HepG2 (cell line): Measurements from ENCODE around the gene ACOT9. TPM values are rescaled to one million over a fixed set of nuclear protein-coding genes. Genes with fewer than 3 reads are reported as not detected.

Source experiments
- ATAC-seq: fragments of 200-7000 bp; cut with Tn5 transposase; 3 replicates; pipeline ENCODE4 v1.9.1; 2020; ENCODE audit warnings: mild to moderate bottlenecking, moderate library complexity
- BruUV-seq: library from RNA; stranded (reverse); fragments of 400-500 nt; replicated peaks from 2 replicates; lab custom pipeline; 2021; lab: Mats Ljungman, UMichigan
- CTCF ChIA-PET: fragments of 300-600 bp; formaldehyde crosslinking; extraction: SDS; loops from one replicate; lab custom pipeline; 2021; ENCODE audit warnings: low total read pairs, inconsistent platforms, low intra/inter-chr PET ratio; lab: Yijun Ruan, JAX
- POLR2A ChIA-PET: fragments of 350-600 bp; sonication (Branson Sonifier 250); formaldehyde crosslinking; loops from one replicate; lab custom pipeline; 2020; ENCODE audit warnings: antibody characterized with exemption, inconsistent platforms; lab: Yijun Ruan, JAX
- DNase-seq: peaks from one replicate; pipeline ENCODE4 v3.0.0-alpha.2; 2015; ENCODE audit warnings: low spot score
- FAIRE-seq: peaks from 3 replicates; lab custom pipeline; 2011; peaks lifted over from hg19 to GRCh38; lab: Jason Lieb, UNC
- H2AFZ ChIP-seq: one replicate; pipeline ENCODE4 v1.6.1; 2011; ENCODE audit warnings: low read length, inconsistent platforms
- H3K27ac ChIP-seq: fragments of 300-600 bp; 3 replicates; pipeline ENCODE4 v1.8.0; 2011; ENCODE audit warnings: mixed run types, mild to moderate bottlenecking, mixed read lengths, low read length, inconsistent platforms; ENCODE audit not compliant: insufficient read depth; ENCODE audit errors: extremely low read length
- H3K27me3 ChIP-seq, 2 experiments: fragments of 200-600 bp in 1 of 2; 2 replicates in 1 of 2; 3 replicates in 1 of 2; pipeline versions ENCODE4 v1.6.0 to v1.8.0; 2011; ENCODE audit warnings: low read length in 2 of 2, mild to moderate bottlenecking in 2 of 2, moderate library complexity in 2 of 2, inconsistent platforms in 1 of 2; ENCODE audit not compliant: insufficient read depth in 2 of 2, control insufficient read depth in 1 of 2
- H3K36me3 ChIP-seq, 2 experiments: fragments of 200-600 bp in 1 of 2; replicated peaks in 1 of 2; 2 replicates in 1 of 2; 3 replicates in 1 of 2; pipeline versions ENCODE4 v1.5.1 to v1.8.0; 2011; ENCODE audit warnings: low read length in 2 of 2, inconsistent platforms in 1 of 2; ENCODE audit not compliant: insufficient read depth in 2 of 2, control insufficient read depth in 1 of 2
- H3K4me1 ChIP-seq: 2 replicates; pipeline ENCODE4 v1.5.1; 2012; ENCODE audit warnings: low read length, inconsistent platforms; ENCODE audit not compliant: insufficient read depth
- H3K4me2 ChIP-seq: 2 replicates; pipeline ENCODE4 v1.6.0; 2011; ENCODE audit warnings: low read depth, low read length, inconsistent platforms
- H3K4me3 ChIP-seq, 3 experiments: fragments of 200-600 bp in 1 of 3; sonication (generic), shearing (Covaris generic) in 1 of 3; replicated peaks in 1 of 3; 2 replicates each; pipeline ENCODE4 v1.5.1; 2011 to 2016; ENCODE audit warnings: low read length in 3 of 3, inconsistent platforms in 2 of 3, low read depth in 2 of 3, mild to moderate bottlenecking in 2 of 3, control low read depth in 1 of 3, mixed read lengths in 1 of 3; ENCODE audit not compliant: insufficient read depth in 1 of 3
- H3K79me2 ChIP-seq: one replicate; pipeline ENCODE4 v1.6.1; 2011; ENCODE audit warnings: low read length, inconsistent platforms; ENCODE audit not compliant: insufficient read depth
- H3K9ac ChIP-seq: 2 replicates; pipeline ENCODE4 v1.6.0; 2011; ENCODE audit warnings: mild to moderate bottlenecking, low read depth, low read length, inconsistent platforms; ENCODE audit not compliant: insufficient read depth
- H3K9me3 ChIP-seq: 2 replicates; pipeline ENCODE4 v1.5.1; 2012; ENCODE audit warnings: mild to moderate bottlenecking, low read length
- H4K20me1 ChIP-seq: 2 replicates; pipeline ENCODE4 v1.6.0; 2011; ENCODE audit warnings: inconsistent platforms, mild to moderate bottlenecking, low read length, moderate library complexity; ENCODE audit not compliant: insufficient read depth
- CREM ChIP-seq, 2 experiments: sonication (generic) in 1 of 2; formaldehyde crosslinking in 1 of 2; IDR thresholded peaks; 2 replicates each; pipeline versions ENCODE4 v1.4.0 to v1.6.1; 2016 to 2020; ENCODE audit warnings: antibody characterized with exemption in 1 of 2, mild to moderate bottlenecking in 1 of 2, missing genetic modification reagents in 1 of 2
- ESRRA ChIP-seq: sonication (generic); formaldehyde crosslinking; IDR thresholded peaks from 2 replicates; pipeline ENCODE4 v1.5.1; 2020; ENCODE audit warnings: mild to moderate bottlenecking, low read depth, missing genetic modification reagents
- JARID2 ChIP-seq: sonication (generic); formaldehyde crosslinking; IDR thresholded peaks from 2 replicates; pipeline ENCODE4 v1.8.1; 2023; ENCODE audit warnings: missing genetic modification reagents, inconsistent platforms; ENCODE audit not compliant: insufficient replicate concordance
- KLF9 ChIP-seq: IDR thresholded peaks from 2 replicates; pipeline ENCODE4 v1.6.1; 2016; ENCODE audit warnings: low read depth
- MTA1 ChIP-seq: sonication (generic); formaldehyde crosslinking; IDR thresholded peaks from 2 replicates; pipeline ENCODE4 v1.4.0; 2020; ENCODE audit warnings: missing genetic modification reagents, mild to moderate bottlenecking, borderline replicate concordance
- NFE2 ChIP-seq: sonication (generic); formaldehyde crosslinking; IDR thresholded peaks from 2 replicates; pipeline ENCODE4 v1.4.0; 2020; ENCODE audit warnings: missing genetic modification reagents
- PAXIP1 ChIP-seq: sonication (generic); formaldehyde crosslinking; conservative IDR thresholded peaks from 2 replicates; pipeline ENCODE4 v1.4.0; 2020; ENCODE audit warnings: mild to moderate bottlenecking, missing genetic modification reagents, moderate library complexity
- RARG ChIP-seq: sonication (generic); formaldehyde crosslinking; IDR thresholded peaks from 2 replicates; pipeline ENCODE4 v1.4.0; 2020; ENCODE audit warnings: low read depth, mild to moderate bottlenecking, missing genetic modification reagents
- RXRA ChIP-seq: sonication (generic); formaldehyde crosslinking; IDR thresholded peaks from 2 replicates; pipeline ENCODE4 v1.5.1; 2020; ENCODE audit warnings: missing genetic modification reagents
- SP2 ChIP-seq: sonication (generic); formaldehyde crosslinking; IDR thresholded peaks from 2 replicates; pipeline ENCODE4 v1.5.1; 2020; ENCODE audit warnings: mild to moderate bottlenecking, missing genetic modification reagents
- TCF12 ChIP-seq, 2 experiments: fragments of 450-650 bp in 1 of 2; sonication (generic) in 1 of 2; formaldehyde crosslinking in 1 of 2; IDR thresholded peaks; 2 replicates each; pipeline versions ENCODE4 v1.6.1 to v1.8.0; 2017 to 2022; ENCODE audit warnings: antibody characterized with exemption in 1 of 2, mild to moderate bottlenecking in 1 of 2, missing genetic modification reagents in 1 of 2, moderate library complexity in 1 of 2
- ZFP90 ChIP-seq: sonication (generic); formaldehyde crosslinking; IDR thresholded peaks from 2 replicates; pipeline ENCODE4 v1.8.0; 2022; ENCODE audit warnings: missing genetic modification reagents, mild to moderate bottlenecking, inconsistent platforms, borderline replicate concordance
- ZNF101 ChIP-seq: sonication (generic); formaldehyde crosslinking; IDR thresholded peaks from 2 replicates; pipeline ENCODE4 v1.4.0; 2020; ENCODE audit warnings: mild to moderate bottlenecking, low read depth, missing genetic modification reagents, borderline replicate concordance
- ZNF431 ChIP-seq: sonication (generic); formaldehyde crosslinking; IDR thresholded peaks from 2 replicates; pipeline ENCODE4 v1.9.0; 2022; ENCODE audit warnings: missing genetic modification reagents, low read depth, mild to moderate bottlenecking, borderline replicate concordance
- ZNF501 ChIP-seq: sonication (generic); formaldehyde crosslinking; IDR thresholded peaks from 2 replicates; pipeline ENCODE4 v1.5.1; 2020; ENCODE audit warnings: mild to moderate bottlenecking, moderate library complexity, missing genetic modification reagents
- ZNF740 ChIP-seq: sonication (generic); formaldehyde crosslinking; IDR thresholded peaks from 2 replicates; pipeline ENCODE4 v1.4.0; 2020; ENCODE audit warnings: missing genetic modification reagents
- WGBS: methylation state at CpG from one replicate; pipeline ENCODE4 v1.1.6; 2017; ENCODE audit warnings: low lambda C conversion rate; 5-methylcytosine and 5-hydroxymethylcytosine counted together
- in situ Hi-C: cut with HindIII; loops from 2 replicates; pipeline ENCODE4 v1.10.0; 2017; ENCODE audit warnings: low pct_unique_long_range_greater_than_20kb; ENCODE audit not compliant: extremely low pct_ligation_motif_present
- intact Hi-C: fragments of 100-400 bp; cut with micrococcal nuclease; formaldehyde crosslinking; loops from one replicate; pipeline ENCODE4 v1.10.0; 2022; ENCODE audit not compliant: unreplicated experiment
- polyA plus RNA-seq, 8 experiments: library from polyadenylated mRNA; depleted of rRNA in 3 of 8; stranded (reverse) in 7 of 8; unstranded in 1 of 8; fragments of >200 nt; fragmentation: Illumina TruSeq in 4 of 8; extraction: Trizol in 4 of 8; gene quantifications; 2 replicates each; pipeline versions ENCODE4 v1.2.1 to v1.2.3, GENCODE V29; 2011 to 2016; ENCODE audit warnings: low read depth in 4 of 8, missing spikeins in 1 of 8, mixed read lengths in 1 of 8; ENCODE audit not compliant: insufficient read depth in 1 of 8
- total RNA-seq, 5 experiments: library from RNA; depleted of rRNA; stranded (reverse); fragments of >200 nt; fragmentation: Illumina TruSeq; extraction: Trizol; gene quantifications; 2 replicates each; pipeline ENCODE4 v1.2.3, GENCODE V29; 2016; ENCODE audit warnings: low read depth in 1 of 5
- TF ChIP-seq, protein P1 (sequence below): sonication (generic); formaldehyde crosslinking; IDR thresholded peaks from 2 replicates; pipeline ENCODE4 v1.5.1; 2020; ENCODE audit warnings: mild to moderate bottlenecking, moderate library complexity, missing genetic modification reagents

The ACOT9 gene
- total and polyA plus RNA-seq, 2 of the 13 experiments (the other 11 are each of a cell fraction or from before 2014, with no cell fraction given) = 33.3 to 36.9 TPM

DNA sequence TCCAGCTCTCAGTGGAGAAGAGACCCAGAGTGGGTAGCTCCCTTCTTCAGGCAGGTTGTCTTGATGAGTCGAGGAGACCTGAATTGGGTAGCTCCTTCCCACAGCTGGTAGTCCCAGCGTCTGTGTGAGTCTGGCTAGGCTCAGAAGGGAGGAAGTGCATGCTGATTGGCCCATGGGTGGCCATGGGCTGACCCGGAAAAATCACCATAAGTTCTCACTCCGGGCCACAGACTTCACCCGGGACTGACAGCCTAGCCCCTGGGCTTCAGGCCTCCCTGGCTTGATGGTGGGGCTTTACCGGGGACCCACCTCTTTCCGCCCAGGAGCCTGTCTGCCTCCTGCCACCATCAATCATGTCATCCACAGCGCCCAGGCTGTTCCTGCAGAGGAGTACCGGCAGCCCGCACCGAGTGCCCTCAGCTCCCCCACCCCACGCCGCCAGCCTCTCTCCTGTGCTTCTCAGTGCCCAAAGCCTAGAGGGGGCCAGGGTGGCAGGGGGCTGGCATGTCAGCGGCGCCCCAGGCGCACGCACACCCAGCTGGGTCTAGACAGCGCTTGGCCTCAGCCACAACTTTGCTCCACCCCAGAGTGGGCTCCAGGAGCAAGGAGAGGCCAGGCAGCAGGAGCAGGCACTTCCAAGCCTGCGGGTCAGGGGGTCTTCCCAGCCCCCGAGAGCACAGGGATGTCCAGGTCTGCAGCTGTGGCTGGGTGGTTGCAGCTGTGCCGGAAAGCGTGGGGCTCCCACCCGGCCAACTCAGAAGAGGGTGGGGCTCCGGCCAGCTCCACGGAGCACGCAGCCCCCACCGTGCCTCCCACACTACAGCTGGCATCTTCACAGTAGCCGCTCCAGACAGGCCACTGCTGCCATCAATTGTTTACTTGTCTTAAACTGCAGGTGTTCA, 23.8 kb upstream of the ACOT9 start:
- Histone ChIP-seq H3K27ac (no peak overlapping the region), H3K9me3 (no peaks in the 10 kb centered on the region), H3K27me3 (no peaks in the 10 kb centered on the region), H3K4me1 (peaks cover 35% of the 10 kb centered on the region), H3K4me3 (no peak overlapping the region), H3K4me2 (no peak overlapping the region), H3K36me3 (no peaks in the 10 kb centered on the region), H3K79me2 (no peaks in the 10 kb centered on the region), H4K20me1 (no peaks in the 10 kb centered on the region), H3K9ac (no peak overlapping the region), H2AFZ (no peak overlapping the region)
- intact Hi-C loops (no loop called here), in situ Hi-C loops (no loop called here)
- DNase-seq (no peak), ATAC-seq (no peak), FAIRE-seq (no peak)
- no TSS peak for BruUV-seq
- CTCF ChIA-PET = no interaction called here
- 86% methylated on average over 5 of the region's 28 CpGs for WGBS
- TF ChIP-seq KLF9 (CRISPR knock-in tag) = no peak
- TF ChIP-seq NFE2 = no peak
- TF ChIP-seq RARG (CRISPR knock-in tag) = no peak
- TF ChIP-seq MTA1 (CRISPR knock-in tag) = no peak
- TF ChIP-seq ESRRA (CRISPR knock-in tag) = no peak
- TF ChIP-seq, protein P1, sequence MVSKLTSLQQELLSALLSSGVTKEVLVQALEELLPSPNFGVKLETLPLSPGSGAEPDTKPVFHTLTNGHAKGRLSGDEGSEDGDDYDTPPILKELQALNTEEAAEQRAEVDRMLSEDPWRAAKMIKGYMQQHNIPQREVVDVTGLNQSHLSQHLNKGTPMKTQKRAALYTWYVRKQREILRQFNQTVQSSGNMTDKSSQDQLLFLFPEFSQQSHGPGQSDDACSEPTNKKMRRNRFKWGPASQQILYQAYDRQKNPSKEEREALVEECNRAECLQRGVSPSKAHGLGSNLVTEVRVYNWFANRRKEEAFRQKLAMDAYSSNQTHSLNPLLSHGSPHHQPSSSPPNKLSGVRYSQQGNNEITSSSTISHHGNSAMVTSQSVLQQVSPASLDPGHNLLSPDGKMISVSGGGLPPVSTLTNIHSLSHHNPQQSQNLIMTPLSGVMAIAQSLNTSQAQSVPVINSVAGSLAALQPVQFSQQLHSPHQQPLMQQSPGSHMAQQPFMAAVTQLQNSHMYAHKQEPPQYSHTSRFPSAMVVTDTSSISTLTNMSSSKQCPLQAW = no peak
- no peak for TF ChIP-seq ZNF501 (CRISPR knock-in tag)
- no peak for TF ChIP-seq ZNF740 (CRISPR knock-in tag)
- TF ChIP-seq JARID2 (CRISPR knock-in tag) = no peak
- no peak for TF ChIP-seq ZFP90 (CRISPR knock-in tag)
- TF ChIP-seq SP2 (CRISPR knock-in tag) = no peak
- no peak for TF ChIP-seq PAXIP1 (CRISPR knock-in tag)
- TF ChIP-seq ZNF431 = no peak
- no peak for TF ChIP-seq TCF12 (IDR thresholded peaks at IDR 0.05)
- TF ChIP-seq TCF12 (CRISPR knock-in tag; IDR thresholded peaks at IDR 0.05) = no peak
- no peak for TF ChIP-seq CREM (IDR thresholded peaks at IDR 0.05)
- TF ChIP-seq CREM (CRISPR knock-in tag; IDR thresholded peaks at IDR 0.05) = no peak
- TF ChIP-seq RXRA (CRISPR knock-in tag) = no peak
- TF ChIP-seq ZNF101 (CRISPR knock-in tag) = no peak
- POLR2A ChIA-PET = interaction anchor here (1.3 to 1.5 kb wide), 2 partner anchors 15 to 16 kb away, joined by 3 to 5 read pairs; partner anchors contain the start of gene SAT1
